ENCODE measurements around the gene TMEM39B. TPM values are rescaled to one million over a fixed set of nuclear protein-coding genes. Genes with fewer than 3 reads are reported as not detected.
A peak's percentile ranks its signal among the peaks of the same experiment; 100 is the strongest.

The TMEM39B gene
- polyA plus RNA-seq, 3 donors = 3.3 to 30.6 (median 3.4) TPM

- no peak overlapping the region for H3K27ac ChIP-seq (ENCODE audit: low read depth in 1 of 2, low read length in 2 of 2)
- intact Hi-C loops (cut with micrococcal nuclease) = no loop called here
- H3K9ac ChIP-seq (ENCODE audit: insufficient read depth, low read length, poor library complexity, severe bottlenecking) = no peak overlapping the region
- H3K4me2 ChIP-seq (replicated peaks; ENCODE audit: extremely low read depth, low read length, poor library complexity, severe bottlenecking) = no peak overlapping the region
- H2AFZ ChIP-seq (ENCODE audit: insufficient read depth, low read depth, low read length, poor library complexity, severe bottlenecking) = no peak overlapping the region
- WGBS (ENCODE audit: insufficient coverage) = 97% methylated on average over 7 of the region's 8 CpGs
- peaks cover 96% of the 10 kb centered on the region for H3K79me2 ChIP-seq (ENCODE audit: insufficient read depth, low read length)
- DNase-seq = no peak
- Mint-ChIP-seq H3K27ac (peak overlapping the region in 3 of 7 donors; percentile 6 to 40 (median 7)), H3K4me1 (no peaks in the 10 kb centered on the region), H3K36me3 (peaks cover 58 to 77% of the 10 kb centered on the region in 2 donors), H3K4me3 (no peak overlapping the region), H3K27me3 (ENCODE audit: low read depth in 3 of 3) (no peaks in the 10 kb centered on the region), H3K9me3 (no peaks in the 10 kb centered on the region)
- peaks cover 100% of the 10 kb centered on the region for H4K20me1 ChIP-seq (ENCODE audit: insufficient read depth, low read length)
- no peaks in the 10 kb centered on the region for H3K27me3 ChIP-seq (ENCODE audit: control insufficient read depth in 2 of 2, insufficient read depth in 2 of 2, low read length in 2 of 2)
- H3K36me3 ChIP-seq (replicated peaks in 1 of 2; ENCODE audit: control insufficient read depth in 1 of 2, insufficient read depth in 2 of 2, low read length in 2 of 2) = peaks cover 52 to 71% of the 10 kb centered on the region in 2 donors
- H3K4me1 ChIP-seq (ENCODE audit: control insufficient read depth in 1 of 2, insufficient read depth in 2 of 2, low read length in 2 of 2) = no peaks in the 10 kb centered on the region
- H3K4me3 ChIP-seq (replicated peaks in 1 of 3; ENCODE audit: low read depth in 2 of 3, low read length in 3 of 3) = no peak overlapping the region
- no peak for TF ChIP-seq CTCF (IDR thresholded peaks at IDR 0.05)
- H3K9me3 ChIP-seq (replicated peaks in 1 of 2; ENCODE audit: control insufficient read depth in 1 of 2, insufficient read depth in 1 of 2, low read length in 2 of 2) = no peaks in the 10 kb centered on the region
Measured at GRCh38 chr1:32031578-32032274, 41.0 kb upstream of the TMEM39B start.

GRCh38 chr1:32032275-32032615 lies 40.5 kb upstream of the TMEM39B start:
- Mint-ChIP-seq H3K4me1 (no peaks in the 10 kb centered on the region), H3K27me3 (ENCODE audit: low read depth in 3 of 3) (no peaks in the 10 kb centered on the region), H3K4me3 (no peak overlapping the region), H3K27ac (peak overlapping the region in 1 of 7 donors; percentile 7), H3K36me3 (peaks cover 62 to 78% of the 10 kb centered on the region in 2 donors), H3K9me3 (no peaks in the 10 kb centered on the region)
- H4K20me1 ChIP-seq (ENCODE audit: insufficient read depth, low read length) = peaks cover 99% of the 10 kb centered on the region
- H3K4me2 ChIP-seq (replicated peaks; ENCODE audit: extremely low read depth, low read length, poor library complexity, severe bottlenecking) = no peak overlapping the region
- H3K27ac ChIP-seq (ENCODE audit: low read depth in 1 of 2, low read length in 2 of 2) = no peak overlapping the region
- no peaks in the 10 kb centered on the region for H3K4me1 ChIP-seq (ENCODE audit: control insufficient read depth in 1 of 2, insufficient read depth in 2 of 2, low read length in 2 of 2)
- H3K4me3 ChIP-seq (replicated peaks in 1 of 3; ENCODE audit: low read depth in 2 of 3, low read length in 3 of 3) = no peak overlapping the region
- H3K79me2 ChIP-seq (ENCODE audit: insufficient read depth, low read length) = peaks cover 96% of the 10 kb centered on the region
- no peak overlapping the region for H3K9ac ChIP-seq (ENCODE audit: insufficient read depth, low read length, poor library complexity, severe bottlenecking)
- DNase-seq = no peak
- intact Hi-C loops (cut with micrococcal nuclease) = no loop called here
- no peak overlapping the region for H2AFZ ChIP-seq (ENCODE audit: insufficient read depth, low read depth, low read length, poor library complexity, severe bottlenecking)
- H3K9me3 ChIP-seq (replicated peaks in 1 of 2; ENCODE audit: control insufficient read depth in 1 of 2, insufficient read depth in 1 of 2, low read length in 2 of 2) = no peaks in the 10 kb centered on the region
- peaks cover 57 to 66% of the 10 kb centered on the region in 2 donors for H3K36me3 ChIP-seq (replicated peaks in 1 of 2; ENCODE audit: control insufficient read depth in 1 of 2, insufficient read depth in 2 of 2, low read length in 2 of 2)
- TF ChIP-seq CTCF (IDR thresholded peaks at IDR 0.05) = no peak
- WGBS (ENCODE audit: insufficient coverage) = no CpG with 5 or more reads among the region's 2 CpGs
- H3K27me3 ChIP-seq (ENCODE audit: control insufficient read depth in 2 of 2, insufficient read depth in 2 of 2, low read length in 2 of 2) = no peaks in the 10 kb centered on the region

Measured in CD14-positive monocyte (primary cell).